GM21360 (cell line): ENCODE measurements around the gene UBAP2.

Source experiments
- ATAC-seq: cut with Tn5 transposase; IDR thresholded peaks from one replicate; pipeline ENCODE4 v1.9.1; 2021; ENCODE audit warnings: mild to moderate bottlenecking, moderate library complexity; ENCODE audit not compliant: unreplicated experiment

The UBAP2 gene

GRCh38 chr9:33924978-33925797, 123.5 kb downstream of the UBAP2 start:
- ATAC-seq = no peak

- ATAC-seq = no peak
Measured at GRCh38 chr9:33923998-33924701, 124.5 kb downstream of the UBAP2 start.

DNA sequence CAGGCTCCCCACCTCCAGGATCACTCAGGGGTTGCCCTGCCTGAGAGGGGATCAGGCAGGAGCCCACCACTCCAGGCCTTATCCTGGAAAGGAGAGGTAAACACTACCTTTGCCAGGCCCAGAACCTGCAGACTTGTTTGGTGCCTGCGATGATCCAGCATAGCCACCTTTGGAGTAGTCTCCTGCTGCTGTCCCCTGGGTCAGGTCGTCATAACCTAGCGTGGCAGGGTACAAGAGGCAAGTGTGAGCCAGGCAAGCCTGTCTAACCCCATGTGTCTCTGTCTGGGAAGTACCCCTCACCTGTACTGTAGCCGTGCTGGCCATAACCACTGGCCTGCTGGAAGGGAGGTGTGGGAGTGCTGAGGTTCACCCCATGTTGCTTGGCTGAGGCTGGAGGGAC, 125.6 kb downstream of the UBAP2 start:
- no peak for ATAC-seq

GRCh38 chr9:33921967-33922895, 126.5 kb downstream of the UBAP2 start:
- ATAC-seq = no peak

DNA sequence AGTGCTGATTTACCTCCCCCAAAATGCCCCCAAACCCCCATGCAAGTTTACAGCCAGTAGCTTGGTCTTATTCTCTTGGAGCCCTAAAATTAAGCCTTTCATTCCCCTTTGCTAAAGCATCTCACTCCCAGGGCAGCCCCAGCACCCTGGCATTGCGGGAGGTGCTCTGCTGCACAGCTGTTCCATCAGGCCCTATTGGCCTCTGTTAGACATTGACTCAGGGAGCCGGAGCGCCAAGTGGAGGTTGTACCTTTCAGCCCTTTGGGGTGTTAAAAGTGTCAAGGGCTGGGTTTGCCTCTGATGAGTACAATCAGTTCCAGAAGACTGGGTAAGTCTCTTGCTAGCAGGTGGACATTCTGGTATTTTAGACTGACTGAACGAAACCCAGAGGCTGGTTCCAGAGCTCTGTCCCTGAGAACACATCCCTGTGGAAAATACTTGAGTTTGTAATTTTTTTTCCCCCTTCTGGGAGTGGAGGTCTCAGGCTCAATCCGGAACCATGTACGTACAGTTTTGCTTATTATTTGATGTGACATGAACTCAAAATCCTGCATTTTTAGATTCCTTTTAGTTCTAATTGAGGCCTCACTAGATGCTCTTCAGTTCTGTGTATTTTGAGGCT, 129.3 kb downstream of the UBAP2 start:
- no peak for ATAC-seq

- ATAC-seq = no peak
Measured at GRCh38 chr9:33917036-33917435, 131.7 kb downstream of the UBAP2 start.

DNA sequence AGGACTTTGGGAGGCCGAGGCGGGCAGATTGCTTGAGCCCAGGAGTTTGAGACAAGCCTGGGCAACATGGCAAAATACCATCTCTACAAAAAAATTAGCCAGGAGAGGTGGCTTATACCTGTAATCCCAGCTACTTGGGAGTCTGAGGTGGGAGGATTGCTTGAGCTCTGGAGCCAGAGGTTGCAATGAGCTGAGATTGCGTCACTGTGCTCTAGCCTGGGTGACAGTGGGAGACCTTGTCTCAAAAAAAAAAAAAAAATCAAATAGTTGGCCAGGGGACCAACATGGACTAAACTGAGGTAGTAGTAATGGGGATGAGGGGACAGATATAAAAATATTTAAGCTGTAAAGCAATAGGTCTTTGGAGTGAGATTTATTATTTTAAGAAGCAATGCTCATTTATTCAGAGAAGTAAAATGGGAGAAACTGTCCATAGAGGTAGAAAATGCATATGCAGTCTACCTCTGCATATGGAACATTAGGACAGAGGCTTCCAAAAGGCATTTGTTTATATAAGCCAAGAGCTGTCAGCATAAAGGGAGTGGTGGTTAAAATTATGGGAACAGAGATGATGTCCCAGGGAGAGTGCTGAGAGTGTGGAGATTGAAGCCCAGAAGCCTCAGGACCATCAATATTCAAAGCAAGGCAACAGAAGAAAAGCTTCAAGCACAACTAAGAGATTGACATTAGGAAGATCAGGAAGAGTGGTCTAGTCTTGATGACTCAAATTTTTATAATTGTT, 133.6 kb downstream of the UBAP2 start:
- ATAC-seq = no peak

DNA sequence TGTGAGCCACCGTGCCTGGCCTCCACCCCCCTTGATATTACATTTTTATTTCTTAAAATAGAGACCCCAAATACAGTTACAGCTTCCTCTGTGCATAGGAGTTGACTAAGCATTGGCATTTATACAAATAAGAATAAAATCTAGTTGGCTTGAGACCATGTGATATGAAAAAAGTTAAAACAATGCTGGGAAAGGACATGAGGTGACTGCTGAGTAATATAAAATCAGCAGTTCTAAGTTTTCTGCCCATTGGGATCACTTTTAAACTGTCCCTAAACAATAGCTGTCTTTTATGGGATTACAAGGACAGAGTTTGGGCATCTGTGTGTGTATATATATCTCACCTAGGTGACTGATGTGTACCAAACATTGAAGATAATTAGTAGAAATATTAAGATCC, 135.1 kb downstream of the UBAP2 start:
- ATAC-seq = no peak

DNA sequence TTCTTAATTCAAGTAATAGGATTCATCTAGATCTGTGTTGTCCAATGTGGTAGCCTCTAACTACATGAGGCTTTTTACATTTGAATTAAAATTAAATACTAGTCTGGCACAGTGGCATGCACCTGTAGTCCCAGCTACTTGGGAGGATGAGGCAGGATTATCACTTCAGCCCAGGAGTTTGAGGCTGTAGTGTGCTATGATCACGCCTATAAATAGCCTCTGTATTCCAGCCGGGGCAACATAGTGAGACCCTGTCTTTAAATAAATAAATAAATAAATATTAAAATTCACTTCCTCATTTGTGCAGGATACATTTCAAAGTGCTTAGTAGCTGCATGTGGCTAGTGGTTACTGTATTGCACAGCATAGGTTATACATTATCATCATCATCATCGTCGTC, 139.9 kb downstream of the UBAP2 start:
- ATAC-seq = no peak

GRCh38 chr9:33908114-33908513, 140.6 kb downstream of the UBAP2 start:
- no peak for ATAC-seq

- no peak for ATAC-seq
Measured at GRCh38 chr9:33907347-33907746, 141.3 kb downstream of the UBAP2 start.

DNA sequence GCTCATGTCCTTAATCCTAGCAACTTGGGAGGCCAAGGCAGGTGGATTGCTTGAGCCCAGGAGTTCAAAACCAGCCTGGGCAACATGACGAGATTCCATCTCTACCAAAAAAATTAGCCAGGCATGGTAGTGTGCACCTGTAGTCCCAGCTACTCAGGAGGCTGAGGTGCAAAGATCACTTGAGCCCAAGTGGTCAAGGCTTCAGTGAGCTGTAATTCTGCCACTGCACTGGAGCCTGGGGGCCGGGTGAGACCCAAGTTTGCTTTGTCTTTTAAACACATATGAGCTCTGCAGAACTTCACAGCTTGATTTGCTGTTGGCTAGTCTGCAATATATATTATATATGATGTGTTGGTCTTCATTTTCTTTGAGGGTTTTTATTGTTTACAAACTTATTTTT, 141.9 kb downstream of the UBAP2 start:
- no peak for ATAC-seq

DNA sequence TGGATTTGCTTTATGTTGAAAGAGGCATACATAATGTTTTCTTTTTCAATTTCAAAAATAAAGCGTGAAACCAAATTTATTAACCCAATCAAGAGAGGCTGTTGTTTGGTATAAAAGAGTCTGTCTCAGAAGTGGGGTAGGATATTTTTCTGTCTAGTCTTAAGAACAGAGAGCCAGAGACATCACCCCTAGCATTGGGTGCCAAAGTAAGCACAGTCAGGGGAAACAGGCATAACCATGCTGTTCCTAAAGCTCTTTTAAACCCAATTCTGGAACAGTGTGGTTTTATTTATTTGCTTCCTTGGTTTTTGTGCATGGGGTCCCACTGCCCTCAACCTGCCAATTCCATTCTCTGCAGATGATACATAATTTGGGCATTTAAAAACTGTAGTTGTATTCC, 143.6 kb downstream of the UBAP2 start:
- no peak for ATAC-seq

DNA sequence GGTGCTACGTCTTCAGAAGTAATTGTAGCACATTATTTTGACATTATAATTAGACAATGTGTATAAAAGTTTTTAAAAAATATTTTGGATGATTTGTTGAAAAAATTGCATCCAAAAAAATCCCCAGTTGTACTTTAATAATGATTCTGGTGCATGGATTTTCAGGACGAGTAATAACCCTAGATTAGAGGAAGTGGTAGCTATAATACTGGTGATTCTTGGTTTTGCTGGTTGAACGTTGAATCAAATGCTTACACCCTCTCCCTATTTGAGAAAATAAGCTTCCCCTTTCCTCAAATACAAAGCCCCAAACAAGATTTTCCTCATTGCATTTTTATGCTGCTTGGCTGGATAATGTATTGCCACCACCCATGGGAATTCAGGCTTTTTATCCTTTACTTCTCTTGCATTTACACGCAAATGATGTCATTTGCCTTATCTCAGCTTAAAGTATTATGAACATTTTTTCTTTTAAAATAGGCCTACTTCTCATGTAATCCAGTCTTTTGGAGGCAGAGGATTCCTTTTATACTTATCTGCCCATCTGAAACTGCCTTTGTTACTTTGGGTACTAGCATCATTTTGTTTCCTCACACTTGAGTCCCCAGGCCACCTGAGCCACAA, 145.4 kb downstream of the UBAP2 start:
- no peak for ATAC-seq

GRCh38 chr9:33894316-33894715, 154.4 kb downstream of the UBAP2 start:
- ATAC-seq = no peak

DNA sequence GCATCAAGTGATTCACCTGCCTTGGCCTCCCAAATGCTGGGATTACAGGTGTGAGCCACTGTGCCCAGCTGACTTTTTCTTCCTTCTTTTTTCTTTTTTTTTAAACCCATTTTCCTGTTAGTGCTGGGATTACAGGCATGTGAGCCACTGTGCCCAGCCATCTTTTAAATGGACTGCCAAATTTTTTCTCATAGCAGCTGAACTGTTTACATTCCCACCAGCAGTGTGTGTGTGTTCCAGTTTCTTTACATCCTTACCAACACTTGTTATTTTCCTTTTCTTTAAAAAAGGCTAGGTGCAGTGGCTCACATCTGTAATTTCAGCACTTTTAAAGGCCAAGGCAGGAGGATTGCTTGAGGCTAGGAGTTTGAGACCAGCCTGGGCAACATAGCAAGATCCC, 154.8 kb downstream of the UBAP2 start:
- no peak for ATAC-seq

- ATAC-seq = no peak
Measured at GRCh38 chr9:33885948-33886347, 162.7 kb downstream of the UBAP2 start.

GRCh38 chr9:33884856-33885701, 163.6 kb downstream of the UBAP2 start:
- no peak for ATAC-seq

- no peak for ATAC-seq
Measured at GRCh38 chr9:33881635-33882034, 167.1 kb downstream of the UBAP2 start.
